Measurements from ENCODE around the gene TMEM132A. TPM values are rescaled to one million over a fixed set of nuclear protein-coding genes. Genes with fewer than 3 reads are reported as not detected.

TMEM132A gene
- total RNA-seq, 1 experiment from 2014 or later, result 84.2 TPM

DNA sequence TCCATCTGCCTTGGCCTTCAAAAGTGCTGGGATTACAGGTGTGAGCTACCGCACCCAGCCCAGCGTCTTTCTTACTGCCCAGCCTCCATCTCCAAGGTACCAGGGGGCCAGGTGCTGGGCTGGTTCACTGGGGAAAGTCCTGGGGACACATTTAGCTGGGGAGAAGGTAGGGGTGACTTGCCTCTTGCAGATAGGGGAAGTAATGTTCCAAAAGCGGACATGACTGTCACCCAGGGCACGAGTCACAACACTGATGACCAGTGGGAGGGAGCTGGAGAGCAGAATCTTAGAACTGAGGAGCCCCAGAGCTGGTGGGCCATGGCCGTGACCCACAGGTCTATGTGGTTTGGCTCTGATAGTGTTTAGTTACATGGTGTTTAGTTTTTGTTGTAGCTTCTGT lies 30.2 kb downstream of the TMEM132A start:
- TF ChIP-seq, protein P1, sequence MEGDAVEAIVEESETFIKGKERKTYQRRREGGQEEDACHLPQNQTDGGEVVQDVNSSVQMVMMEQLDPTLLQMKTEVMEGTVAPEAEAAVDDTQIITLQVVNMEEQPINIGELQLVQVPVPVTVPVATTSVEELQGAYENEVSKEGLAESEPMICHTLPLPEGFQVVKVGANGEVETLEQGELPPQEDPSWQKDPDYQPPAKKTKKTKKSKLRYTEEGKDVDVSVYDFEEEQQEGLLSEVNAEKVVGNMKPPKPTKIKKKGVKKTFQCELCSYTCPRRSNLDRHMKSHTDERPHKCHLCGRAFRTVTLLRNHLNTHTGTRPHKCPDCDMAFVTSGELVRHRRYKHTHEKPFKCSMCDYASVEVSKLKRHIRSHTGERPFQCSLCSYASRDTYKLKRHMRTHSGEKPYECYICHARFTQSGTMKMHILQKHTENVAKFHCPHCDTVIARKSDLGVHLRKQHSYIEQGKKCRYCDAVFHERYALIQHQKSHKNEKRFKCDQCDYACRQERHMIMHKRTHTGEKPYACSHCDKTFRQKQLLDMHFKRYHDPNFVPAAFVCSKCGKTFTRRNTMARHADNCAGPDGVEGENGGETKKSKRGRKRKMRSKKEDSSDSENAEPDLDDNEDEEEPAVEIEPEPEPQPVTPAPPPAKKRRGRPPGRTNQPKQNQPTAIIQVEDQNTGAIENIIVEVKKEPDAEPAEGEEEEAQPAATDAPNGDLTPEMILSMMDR (conservative IDR thresholded peaks at IDR 0.05; ENCODE audit: low read depth, low read length), result no peak
- TF ChIP-seq EZH2 (IDR thresholded peaks at IDR 0.05; ENCODE audit: low read length, unreplicated experiment) (no peak), EZH2phosphoT487 (IDR thresholded peaks at IDR 0.05; ENCODE audit: borderline replicate concordance, low read length) (no peak)
- ChIA-PET POLR2A (ENCODE audit: unreplicated experiment) (interaction anchor here (0.5 kb wide), 1 partner anchor 17 kb away, joined by 3 read pairs; no protein-coding TSS in a partner anchor), CTCF (no interaction called here)
- H3K4me2 ChIP-seq (ENCODE audit: low read length), result no peak overlapping the region
- no peaks in the 10 kb centered on the region for H3K79me2 ChIP-seq (ENCODE audit: low read length)
- no peak for ATAC-seq
- DNase-seq, result no peak
- no peaks in the 10 kb centered on the region for H4K20me1 ChIP-seq (ENCODE audit: low read length)
- H3K27ac ChIP-seq (ENCODE audit: low read length), result no peak overlapping the region
- H3K9me2 ChIP-seq (replicated peaks; ENCODE audit: low read length), result no peaks in the 10 kb centered on the region
- no peaks in the 10 kb centered on the region for H3K9me3 ChIP-seq (ENCODE audit: low read length)
- no peaks in the 10 kb centered on the region for H3F3A ChIP-seq (ENCODE audit: low read length, unreplicated experiment)
- intact Hi-C loops (cut with micrococcal nuclease), result no loop called here
- no peak overlapping the region for H3K9ac ChIP-seq (ENCODE audit: low read length)
- H2AFZ ChIP-seq (ENCODE audit: low read length), result no peak overlapping the region
- H3K4me3 ChIP-seq (ENCODE audit: low read length), result no peak overlapping the region
- BruUV-seq (replicated peaks), result no TSS peak
- no peaks in the 10 kb centered on the region for H3K27me3 ChIP-seq (ENCODE audit: low read length)
- H3K36me3 ChIP-seq (ENCODE audit: low read depth, low read length), result no peaks in the 10 kb centered on the region
- no peaks in the 10 kb centered on the region for H3K4me1 ChIP-seq (ENCODE audit: insufficient read depth, low read length)

- Histone ChIP-seq H2AFZ (ENCODE audit: low read length) (no peak overlapping the region), H3K4me2 (ENCODE audit: low read length) (no peak overlapping the region), H3K79me2 (ENCODE audit: low read length) (no peaks in the 10 kb centered on the region), H3K4me1 (ENCODE audit: insufficient read depth, low read length) (no peaks in the 10 kb centered on the region), H3K27me3 (ENCODE audit: low read length) (peaks cover 10% of the 10 kb centered on the region; the same call in 1 of the 2 replicates), H3K4me3 (ENCODE audit: low read length) (no peak overlapping the region), H3K27ac (ENCODE audit: low read length) (no peak overlapping the region), H4K20me1 (ENCODE audit: low read length) (no peaks in the 10 kb centered on the region), H3K36me3 (ENCODE audit: low read depth, low read length) (no peaks in the 10 kb centered on the region), H3K9me2 (replicated peaks; ENCODE audit: low read length) (no peaks in the 10 kb centered on the region), H3F3A (ENCODE audit: low read length, unreplicated experiment) (no peaks in the 10 kb centered on the region), H3K9me3 (ENCODE audit: low read length) (no peaks in the 10 kb centered on the region), H3K9ac (ENCODE audit: low read length) (no peak overlapping the region)
- TF ChIP-seq EZH2phosphoT487 (IDR thresholded peaks at IDR 0.05; ENCODE audit: borderline replicate concordance, low read length), result no peak
- TF ChIP-seq, protein P1 (conservative IDR thresholded peaks at IDR 0.05; ENCODE audit: low read depth, low read length), result no peak
- TF ChIP-seq EZH2 (IDR thresholded peaks at IDR 0.05; ENCODE audit: low read length, unreplicated experiment), result no peak
- BruUV-seq (replicated peaks), result no TSS peak
- ChIA-PET POLR2A (ENCODE audit: unreplicated experiment) (no interaction called here), CTCF (no interaction called here)
- intact Hi-C loops (cut with micrococcal nuclease), result no loop called here
- no peak for DNase-seq
- ATAC-seq, result no peak
These were observed 31.3 kb downstream of the TMEM132A start for GRCh38 chr11:60955571-60955970.

DNA sequence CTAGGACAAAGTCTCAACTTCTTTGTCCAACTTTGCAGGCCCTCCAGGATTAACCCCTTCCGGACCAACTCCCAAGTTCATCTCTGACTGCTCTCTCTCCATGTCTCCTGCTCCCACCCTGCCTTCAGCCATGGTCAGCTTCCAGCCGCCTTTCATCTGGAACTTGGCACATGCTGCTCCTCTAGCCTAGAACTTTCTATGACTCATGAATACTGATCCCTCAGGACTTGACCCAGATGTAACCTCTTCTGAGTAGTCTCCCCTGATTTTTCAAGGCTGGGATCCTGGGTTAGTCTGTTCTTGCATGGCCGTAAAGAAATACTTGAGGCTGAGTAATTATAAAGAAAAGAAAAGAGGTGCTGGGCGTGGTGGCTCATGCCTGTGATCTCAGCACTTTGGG lies 32.9 kb downstream of the TMEM132A start:
- TF ChIP-seq EZH2phosphoT487 (IDR thresholded peaks at IDR 0.05; ENCODE audit: borderline replicate concordance, low read length) (no peak), EZH2 (IDR thresholded peaks at IDR 0.05; ENCODE audit: low read length, unreplicated experiment) (no peak)
- TF ChIP-seq, protein P1 (conservative IDR thresholded peaks at IDR 0.05; ENCODE audit: low read depth, low read length), result no peak
- CTCF ChIA-PET, result no interaction called here
- no peak for ATAC-seq
- no peaks in the 10 kb centered on the region for H3F3A ChIP-seq (ENCODE audit: low read length, unreplicated experiment)
- intact Hi-C loops (cut with micrococcal nuclease), result no loop called here
- no peak overlapping the region for H3K9ac ChIP-seq (ENCODE audit: low read length)
- POLR2A ChIA-PET (ENCODE audit: unreplicated experiment), result no interaction called here
- H4K20me1 ChIP-seq (ENCODE audit: low read length), result no peaks in the 10 kb centered on the region
- no peaks in the 10 kb centered on the region for H3K36me3 ChIP-seq (ENCODE audit: low read depth, low read length)
- H3K27ac ChIP-seq (ENCODE audit: low read length), result no peak overlapping the region
- H3K27me3 ChIP-seq (ENCODE audit: low read length), result peaks cover 26% of the 10 kb centered on the region
- no peaks in the 10 kb centered on the region for H3K9me2 ChIP-seq (replicated peaks; ENCODE audit: low read length)
- H3K9me3 ChIP-seq (ENCODE audit: low read length), result no peaks in the 10 kb centered on the region
- H3K4me2 ChIP-seq (ENCODE audit: low read length), result no peak overlapping the region
- no TSS peak for BruUV-seq (replicated peaks)
- DNase-seq, result no peak
- no peaks in the 10 kb centered on the region for H3K4me1 ChIP-seq (ENCODE audit: insufficient read depth, low read length)
- no peak overlapping the region for H3K4me3 ChIP-seq (ENCODE audit: low read length)
- no peak overlapping the region for H2AFZ ChIP-seq (ENCODE audit: low read length)
- H3K79me2 ChIP-seq (ENCODE audit: low read length), result no peaks in the 10 kb centered on the region

Measured in PC-3 (cell line).